Activated CD8-positive, alpha-beta T cell treated with anti-CD3 and anti-CD28 coated beads for 36 hours (primary cell): ENCODE measurements around the gene ATF7. TPM values are rescaled to one million over a fixed set of nuclear protein-coding genes. Genes with fewer than 3 reads are reported as not detected.

Source experiments
- ATAC-seq: fragments of 200-7000 bp; cut with Tn5 transposase; one replicate; pipeline ENCODE4 v1.10.0; 2021; ENCODE audit warnings: mild to moderate bottlenecking, moderate library complexity
- CTCF ChIA-PET: fragments of 350-600 bp; sonication (Branson Sonifier 250); formaldehyde crosslinking; loops from one replicate; lab custom pipeline; 2021; ENCODE audit warnings: antibody characterized with exemption; lab: Charles Lee
- POLR2A ChIA-PET: fragments of 350-600 bp; sonication (Branson Sonifier 250); formaldehyde crosslinking; loops from one replicate; lab custom pipeline; 2021; ENCODE audit warnings: antibody characterized with exemption; lab: Charles Lee
- DNase-seq: peaks from one replicate; pipeline ENCODE4 v3.0.0-alpha.2; 2020
- H3K27ac Mint-ChIP-seq: one replicate; pipeline ENCODE4 v1.8.0; 2021; ENCODE audit warnings: mild to moderate bottlenecking, mixed read lengths
- H3K27me3 Mint-ChIP-seq: one replicate; pipeline ENCODE4 v1.8.0; 2021; ENCODE audit warnings: mixed read lengths
- H3K36me3 Mint-ChIP-seq: one replicate; pipeline ENCODE4 v1.8.0; 2021; ENCODE audit warnings: low read depth, mixed read lengths
- H3K4me1 Mint-ChIP-seq: one replicate; pipeline ENCODE4 v1.8.0; 2021; ENCODE audit warnings: low read depth, mixed read lengths
- H3K4me3 Mint-ChIP-seq: one replicate; pipeline ENCODE4 v1.8.0; 2021; ENCODE audit warnings: mild to moderate bottlenecking, moderate library complexity, mixed read lengths
- H3K9me3 Mint-ChIP-seq: one replicate; pipeline ENCODE4 v1.8.0; 2021; ENCODE audit warnings: mixed read lengths
- intact Hi-C: fragments of 100-400 bp; cut with micrococcal nuclease; formaldehyde crosslinking; loops from one replicate; pipeline ENCODE4 v1.10.0; 2022
- total RNA-seq, 2 experiments: library from RNA; stranded (reverse); gene quantifications; one replicate each; pipeline ENCODE4 v1.2.3, GENCODE V29; 2021
- TF ChIP-seq, protein P1 (sequence below): fragments of 200-600 bp; IDR thresholded peaks from one replicate; pipeline ENCODE4 v1.8.0; 2022; ENCODE audit warnings: antibody characterized with exemption, mild to moderate bottlenecking

ATF7 gene
- total RNA-seq, 2 experiments from 2014 or later = 22.0 to 22.6 TPM

DNA sequence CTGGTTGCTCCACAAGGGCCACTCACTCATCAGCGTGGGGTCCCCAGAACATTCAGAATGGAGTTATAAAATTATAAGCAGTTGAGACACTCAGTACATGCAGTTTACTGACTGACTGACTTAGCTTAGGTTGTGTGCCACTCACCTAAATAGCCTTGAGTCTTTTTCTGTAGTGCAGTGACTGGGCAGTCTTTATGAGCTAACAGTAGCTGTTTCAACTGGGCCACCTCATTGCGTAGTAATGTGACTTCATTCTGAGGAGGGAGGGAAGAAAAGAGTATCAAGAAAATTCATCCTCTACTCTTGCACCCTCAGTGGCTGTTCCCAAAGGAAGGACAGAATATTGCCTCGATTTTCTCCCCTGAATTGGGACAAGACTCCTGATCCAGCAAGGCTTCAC, 103.1 kb downstream of the ATF7 start:
- no peaks in the 10 kb centered on the region for H3K27me3 Mint-ChIP-seq
- POLR2A ChIA-PET = interaction anchor here (0.6 kb wide), 1 partner anchor 83 kb away, joined by 3 read pairs; no protein-coding TSS in a partner anchor
- H3K4me3 Mint-ChIP-seq = no peak overlapping the region
- peaks cover 9% of the 10 kb centered on the region for H3K36me3 Mint-ChIP-seq
- H3K27ac Mint-ChIP-seq = no peak overlapping the region
- TF ChIP-seq, protein P1, sequence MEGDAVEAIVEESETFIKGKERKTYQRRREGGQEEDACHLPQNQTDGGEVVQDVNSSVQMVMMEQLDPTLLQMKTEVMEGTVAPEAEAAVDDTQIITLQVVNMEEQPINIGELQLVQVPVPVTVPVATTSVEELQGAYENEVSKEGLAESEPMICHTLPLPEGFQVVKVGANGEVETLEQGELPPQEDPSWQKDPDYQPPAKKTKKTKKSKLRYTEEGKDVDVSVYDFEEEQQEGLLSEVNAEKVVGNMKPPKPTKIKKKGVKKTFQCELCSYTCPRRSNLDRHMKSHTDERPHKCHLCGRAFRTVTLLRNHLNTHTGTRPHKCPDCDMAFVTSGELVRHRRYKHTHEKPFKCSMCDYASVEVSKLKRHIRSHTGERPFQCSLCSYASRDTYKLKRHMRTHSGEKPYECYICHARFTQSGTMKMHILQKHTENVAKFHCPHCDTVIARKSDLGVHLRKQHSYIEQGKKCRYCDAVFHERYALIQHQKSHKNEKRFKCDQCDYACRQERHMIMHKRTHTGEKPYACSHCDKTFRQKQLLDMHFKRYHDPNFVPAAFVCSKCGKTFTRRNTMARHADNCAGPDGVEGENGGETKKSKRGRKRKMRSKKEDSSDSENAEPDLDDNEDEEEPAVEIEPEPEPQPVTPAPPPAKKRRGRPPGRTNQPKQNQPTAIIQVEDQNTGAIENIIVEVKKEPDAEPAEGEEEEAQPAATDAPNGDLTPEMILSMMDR = no peak
- no peaks in the 10 kb centered on the region for H3K9me3 Mint-ChIP-seq
- intact Hi-C loops = no loop called here
- DNase-seq (no peak), ATAC-seq (no peak)
- H3K4me1 Mint-ChIP-seq = no peaks in the 10 kb centered on the region
- CTCF ChIA-PET = interaction anchor here (1.1 to 2.2 kb wide), 3 partner anchors 15 to 220 kb away, joined by 4 to 7 read pairs (median 6); no protein-coding TSS in a partner anchor

DNA sequence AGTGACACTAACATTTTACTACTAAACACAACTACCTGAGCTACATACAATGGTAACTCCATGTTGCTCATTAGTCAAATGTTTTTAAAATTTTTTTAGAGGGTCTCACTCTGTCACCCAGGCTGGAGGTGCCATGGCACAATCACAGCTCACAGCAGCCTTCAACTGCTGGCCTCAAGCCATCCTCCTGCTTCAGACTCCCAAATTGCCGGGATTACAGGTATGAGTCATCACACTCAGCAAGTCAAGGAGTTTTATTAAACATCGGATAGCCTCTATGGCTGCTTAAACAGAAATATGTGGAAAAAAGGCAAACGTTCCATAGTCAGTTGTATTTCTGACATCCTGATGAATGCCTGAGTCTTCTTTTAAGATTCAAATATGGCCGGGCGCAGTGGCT, 107.8 kb downstream of the ATF7 start:
- Mint-ChIP-seq H3K9me3 (no peaks in the 10 kb centered on the region), H3K4me1 (no peaks in the 10 kb centered on the region), H3K27me3 (no peaks in the 10 kb centered on the region), H3K27ac (no peak overlapping the region), H3K4me3 (no peak overlapping the region), H3K36me3 (peaks cover 15% of the 10 kb centered on the region)
- POLR2A ChIA-PET = no interaction called here
- TF ChIP-seq, protein P1 = no peak
- intact Hi-C loops = no loop called here
- ATAC-seq (no peak), DNase-seq (no peak)
- CTCF ChIA-PET = interaction anchor here (1.3 kb wide), 1 partner anchor 10 kb away, joined by 9 read pairs; no protein-coding TSS in a partner anchor

DNA sequence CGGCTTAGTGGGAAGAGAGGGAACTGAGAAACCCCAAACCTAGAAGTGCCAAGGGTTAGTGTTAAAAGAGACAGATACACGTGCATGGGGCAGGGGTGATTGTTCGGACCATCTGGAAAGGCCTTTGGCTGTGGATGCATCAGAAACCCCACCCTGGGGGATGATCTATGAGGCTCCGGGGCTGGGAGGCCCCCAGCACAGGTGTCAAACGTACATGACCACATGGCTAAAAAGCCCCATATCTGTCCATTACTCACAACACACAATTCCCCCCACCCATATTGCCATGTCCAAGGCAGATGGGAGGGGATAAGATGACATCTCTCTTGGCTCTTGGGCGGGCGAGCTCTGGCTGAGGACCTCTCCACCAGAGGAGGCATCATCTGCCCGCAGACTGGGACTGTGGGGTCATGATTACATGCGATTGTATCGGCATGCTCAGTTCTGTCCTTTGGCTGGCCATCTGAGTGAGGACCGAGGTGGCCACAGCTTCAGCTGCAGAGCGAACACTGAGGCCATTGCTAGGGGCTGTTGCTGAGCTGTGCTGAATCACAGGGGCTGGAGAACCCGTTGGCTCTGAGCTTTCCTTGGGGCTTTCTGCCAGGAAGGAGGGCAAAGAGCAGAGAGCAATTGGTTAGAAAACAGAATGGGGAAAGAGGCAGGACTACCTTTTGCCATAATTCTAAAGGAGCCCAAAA, 109.3 kb downstream of the ATF7 start:
- Mint-ChIP-seq H3K4me3 (no peak overlapping the region), H3K36me3 (peaks cover 11% of the 10 kb centered on the region), H3K27ac (no peak overlapping the region), H3K4me1 (no peaks in the 10 kb centered on the region), H3K9me3 (no peaks in the 10 kb centered on the region), H3K27me3 (no peaks in the 10 kb centered on the region)
- DNase-seq (no peak), ATAC-seq (no peak)
- intact Hi-C loops = no loop called here
- TF ChIP-seq, protein P1 = no peak
- POLR2A ChIA-PET = no interaction called here
- CTCF ChIA-PET = interaction anchor here (1.5 kb wide), 2 partner anchors 165 to 229 kb away, joined by 3 to 5 read pairs; no protein-coding TSS in a partner anchor

DNA sequence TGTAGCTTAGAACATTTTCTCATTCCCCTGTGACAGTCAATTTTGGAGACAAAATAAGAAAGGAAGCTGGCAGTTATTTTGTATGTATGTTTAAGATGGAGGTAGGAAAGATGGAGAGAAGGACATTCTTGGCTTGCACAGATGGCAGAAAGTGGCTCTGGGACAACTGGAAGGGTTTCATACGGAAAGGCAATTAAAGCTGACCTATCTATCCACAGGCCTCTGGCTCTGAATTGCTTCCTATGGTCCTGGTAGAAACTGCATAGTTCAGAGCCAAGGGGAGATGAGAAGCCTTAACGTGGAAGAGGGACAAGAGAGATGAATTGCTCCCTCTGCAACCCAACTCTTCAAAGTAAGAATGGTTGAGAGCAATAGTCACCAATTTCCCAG, 110.9 kb downstream of the ATF7 start:
- Mint-ChIP-seq H3K4me1 (no peaks in the 10 kb centered on the region), H3K36me3 (peaks cover 11% of the 10 kb centered on the region), H3K4me3 (no peak overlapping the region), H3K27ac (no peak overlapping the region), H3K9me3 (no peaks in the 10 kb centered on the region), H3K27me3 (no peaks in the 10 kb centered on the region)
- CTCF ChIA-PET = interaction anchor here (0.8 to 1.5 kb wide), 3 partner anchors 163 to 429 kb away, joined by 3 to 4 read pairs (median 3); no protein-coding TSS in a partner anchor
- POLR2A ChIA-PET = no interaction called here
- DNase-seq (no peak), ATAC-seq (no peak)
- TF ChIP-seq, protein P1 = no peak
- intact Hi-C loops = no loop called here

DNA sequence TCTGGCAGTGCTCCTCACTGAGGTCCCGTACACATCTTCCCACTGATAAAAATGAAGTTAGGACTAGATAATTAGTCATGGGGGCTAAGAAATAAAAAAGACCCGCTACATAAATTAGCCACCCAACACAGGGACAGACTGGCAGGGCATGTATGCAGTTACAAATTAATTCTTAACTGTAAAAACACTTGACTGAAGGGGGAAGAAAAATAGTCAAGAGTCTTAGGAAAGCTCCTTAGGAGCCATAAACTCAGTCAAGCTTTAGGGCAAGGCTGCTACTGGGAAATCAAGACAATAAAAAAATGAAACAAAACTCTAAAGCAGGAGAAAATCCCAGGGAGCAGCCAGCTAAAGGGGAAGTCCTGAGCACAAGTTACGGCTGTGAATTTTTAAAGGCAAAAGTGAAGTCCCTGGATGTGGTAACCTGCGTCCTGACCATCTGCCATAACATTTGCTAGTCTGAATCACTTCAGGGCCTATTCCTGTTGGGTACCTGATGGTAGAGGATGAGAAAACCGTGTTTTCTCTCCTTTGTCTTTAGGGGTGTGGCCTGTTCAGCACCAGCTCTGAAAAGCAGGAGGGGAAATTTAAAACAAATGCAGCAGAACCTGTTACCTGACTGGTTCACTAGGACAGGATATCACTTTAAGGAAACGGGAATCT, 111.4 kb downstream of the ATF7 start:
- no peaks in the 10 kb centered on the region for H3K27me3 Mint-ChIP-seq
- ATAC-seq (no peak), DNase-seq (no peak)
- no peaks in the 10 kb centered on the region for H3K9me3 Mint-ChIP-seq
- POLR2A ChIA-PET = no interaction called here
- CTCF ChIA-PET = interaction anchor here (0.8 to 1.0 kb wide), 2 partner anchors 163 to 429 kb away, joined by 3 to 4 read pairs; no protein-coding TSS in a partner anchor
- no peak overlapping the region for H3K4me3 Mint-ChIP-seq
- H3K4me1 Mint-ChIP-seq = no peaks in the 10 kb centered on the region
- TF ChIP-seq, protein P1 = no peak
- intact Hi-C loops = no loop called here
- H3K36me3 Mint-ChIP-seq = peaks cover 11% of the 10 kb centered on the region
- no peak overlapping the region for H3K27ac Mint-ChIP-seq
